WERI-Rb-1 (cell line): ENCODE results near the gene FZD10.

Source experiments
- DNase-seq: peaks from one replicate; pipeline ENCODE4 v3.0.0-alpha.2; 2020
- H3K27ac ChIP-seq: fragments of 250-450 bp; sonication (Bioruptor Pico); 2 replicates; pipeline ENCODE4 v1.5.1; 2020; ENCODE audit warnings: mild to moderate bottlenecking, moderate library complexity
- H3K27me3 ChIP-seq: fragments of 250-450 bp; sonication (Bioruptor Pico); 2 replicates; pipeline ENCODE4 v1.5.1; 2021; ENCODE audit warnings: mild to moderate bottlenecking, low read depth, moderate library complexity; ENCODE audit not compliant: insufficient read depth, severe bottlenecking
- H3K36me3 ChIP-seq: fragments of 250-450 bp; sonication (Bioruptor Pico); 2 replicates; pipeline ENCODE4 v1.5.1; 2020; ENCODE audit warnings: mild to moderate bottlenecking, moderate library complexity
- H3K4me3 ChIP-seq: 2 replicates; pipeline ENCODE4 v1.5.1; 2011; ENCODE audit warnings: low read depth, mild to moderate bottlenecking, control low read depth, low read length
- H3K9me3 ChIP-seq: fragments of 250-450 bp; sonication (Bioruptor Pico); 2 replicates; pipeline ENCODE4 v1.5.1; 2021; ENCODE audit warnings: mild to moderate bottlenecking, moderate library complexity; ENCODE audit not compliant: severe bottlenecking
- TF ChIP-seq, protein P1 (sequence below): IDR thresholded peaks from 2 replicates; pipeline ENCODE4 v1.5.1; 2011; ENCODE audit warnings: low read depth, mild to moderate bottlenecking, control low read depth, inconsistent platforms, low read length

The FZD10 gene

DNA sequence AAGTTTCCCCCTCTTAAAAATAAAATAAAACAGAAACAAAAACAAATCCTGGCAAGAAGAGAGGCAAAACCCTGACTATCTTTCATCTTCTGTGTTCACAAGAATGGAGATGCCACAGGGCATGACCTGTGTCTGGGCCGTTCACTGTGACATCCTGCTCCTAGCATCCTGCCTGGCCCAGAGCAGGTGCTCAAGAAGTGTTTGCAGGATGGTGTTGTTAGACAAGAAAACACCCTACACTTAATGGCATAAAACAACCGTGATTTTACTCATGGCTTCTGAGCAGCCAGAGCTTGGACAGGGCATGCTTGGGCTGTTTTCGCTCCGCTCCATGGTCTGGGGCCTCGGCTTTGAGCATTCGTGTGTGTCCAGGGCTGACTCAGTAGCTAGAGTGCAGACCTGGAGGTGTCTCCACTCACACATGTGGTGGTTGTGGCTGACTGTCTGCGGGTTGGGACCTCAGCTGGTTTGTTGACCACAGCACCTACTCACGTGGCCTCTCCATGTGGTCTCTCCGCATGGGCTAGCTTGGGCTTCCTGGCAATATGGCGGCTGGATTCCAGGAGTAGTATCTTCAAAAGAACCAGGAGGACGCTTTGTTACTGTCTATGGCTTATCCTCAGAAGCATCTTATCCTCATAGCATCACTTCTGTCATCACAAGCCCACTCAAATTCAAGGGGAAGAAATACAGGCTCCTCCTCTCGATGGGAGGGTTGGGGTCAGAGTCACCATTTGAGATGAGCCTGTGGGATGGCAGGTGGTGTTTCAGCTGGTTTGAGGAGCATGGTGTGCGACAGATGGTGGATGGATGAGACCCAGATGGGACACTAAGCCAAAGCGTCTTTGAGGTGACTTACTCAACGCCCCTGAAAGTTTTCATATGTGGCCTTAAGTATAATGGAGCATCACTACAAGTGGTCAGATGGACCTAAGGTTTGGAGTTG is 33.2 kb upstream of the FZD10 start:
- TF ChIP-seq, protein P1, sequence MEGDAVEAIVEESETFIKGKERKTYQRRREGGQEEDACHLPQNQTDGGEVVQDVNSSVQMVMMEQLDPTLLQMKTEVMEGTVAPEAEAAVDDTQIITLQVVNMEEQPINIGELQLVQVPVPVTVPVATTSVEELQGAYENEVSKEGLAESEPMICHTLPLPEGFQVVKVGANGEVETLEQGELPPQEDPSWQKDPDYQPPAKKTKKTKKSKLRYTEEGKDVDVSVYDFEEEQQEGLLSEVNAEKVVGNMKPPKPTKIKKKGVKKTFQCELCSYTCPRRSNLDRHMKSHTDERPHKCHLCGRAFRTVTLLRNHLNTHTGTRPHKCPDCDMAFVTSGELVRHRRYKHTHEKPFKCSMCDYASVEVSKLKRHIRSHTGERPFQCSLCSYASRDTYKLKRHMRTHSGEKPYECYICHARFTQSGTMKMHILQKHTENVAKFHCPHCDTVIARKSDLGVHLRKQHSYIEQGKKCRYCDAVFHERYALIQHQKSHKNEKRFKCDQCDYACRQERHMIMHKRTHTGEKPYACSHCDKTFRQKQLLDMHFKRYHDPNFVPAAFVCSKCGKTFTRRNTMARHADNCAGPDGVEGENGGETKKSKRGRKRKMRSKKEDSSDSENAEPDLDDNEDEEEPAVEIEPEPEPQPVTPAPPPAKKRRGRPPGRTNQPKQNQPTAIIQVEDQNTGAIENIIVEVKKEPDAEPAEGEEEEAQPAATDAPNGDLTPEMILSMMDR: no peak
- H3K9me3 ChIP-seq: peaks cover 7% of the 10 kb centered on the region
- no peaks in the 10 kb centered on the region for H3K36me3 ChIP-seq
- peak overlapping the region; percentile 28; the same call in 1 of the 2 replicates for H3K27ac ChIP-seq
- no peak overlapping the region for H3K4me3 ChIP-seq
- peak; percentile 68 for DNase-seq
- no peaks in the 10 kb centered on the region for H3K27me3 ChIP-seq

DNA sequence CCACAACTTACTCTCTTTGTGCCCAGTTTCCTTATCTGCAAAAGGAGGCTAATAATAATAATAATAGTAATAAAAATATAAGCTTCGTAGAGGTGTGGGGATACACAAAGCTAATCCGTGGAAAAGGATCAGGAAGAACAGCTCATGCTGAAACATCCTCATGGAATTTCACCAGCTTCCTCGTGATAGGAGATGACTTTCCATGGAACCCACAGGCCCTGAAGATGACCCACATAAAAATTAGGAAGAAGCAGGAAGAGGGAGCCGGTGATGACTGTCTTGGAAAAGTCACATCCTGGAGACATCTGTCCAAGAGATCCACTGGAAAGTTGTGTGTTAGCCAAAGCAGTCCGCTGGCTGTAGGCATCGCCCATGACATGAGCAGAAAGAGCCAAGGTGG is 31.9 kb upstream of the FZD10 start:
- TF ChIP-seq, protein P1: no peak
- no peak overlapping the region for H3K4me3 ChIP-seq
- no peaks in the 10 kb centered on the region for H3K27me3 ChIP-seq
- no peak overlapping the region for H3K27ac ChIP-seq
- peaks cover 7% of the 10 kb centered on the region for H3K9me3 ChIP-seq
- no peak for DNase-seq
- no peaks in the 10 kb centered on the region for H3K36me3 ChIP-seq

DNA sequence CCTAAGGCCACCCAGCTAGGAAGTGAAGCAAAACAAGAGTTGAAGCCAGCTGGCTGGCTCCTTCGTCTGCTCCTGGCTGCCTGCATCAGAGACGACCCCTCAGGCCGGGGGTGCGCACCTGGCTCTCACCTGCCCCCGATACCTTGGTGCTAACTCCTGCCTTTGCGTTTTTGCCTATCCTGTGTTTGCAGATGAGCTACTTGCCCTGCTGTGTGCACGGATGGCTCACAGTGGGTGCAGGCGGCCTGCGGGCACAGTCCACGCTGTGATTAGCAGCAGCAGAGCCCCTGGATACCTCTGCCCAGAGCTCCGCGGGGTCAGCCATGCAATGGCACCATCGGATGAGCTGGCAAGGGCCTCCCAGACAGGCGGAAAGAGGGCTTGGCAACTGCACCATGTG is 31.2 kb upstream of the FZD10 start:
- Histone ChIP-seq H3K36me3 (no peaks in the 10 kb centered on the region), H3K27ac (no peak overlapping the region), H3K4me3 (no peak overlapping the region), H3K9me3 (peaks cover 7% of the 10 kb centered on the region), H3K27me3 (no peaks in the 10 kb centered on the region)
- TF ChIP-seq, protein P1: no peak
- DNase-seq: no peak

DNA sequence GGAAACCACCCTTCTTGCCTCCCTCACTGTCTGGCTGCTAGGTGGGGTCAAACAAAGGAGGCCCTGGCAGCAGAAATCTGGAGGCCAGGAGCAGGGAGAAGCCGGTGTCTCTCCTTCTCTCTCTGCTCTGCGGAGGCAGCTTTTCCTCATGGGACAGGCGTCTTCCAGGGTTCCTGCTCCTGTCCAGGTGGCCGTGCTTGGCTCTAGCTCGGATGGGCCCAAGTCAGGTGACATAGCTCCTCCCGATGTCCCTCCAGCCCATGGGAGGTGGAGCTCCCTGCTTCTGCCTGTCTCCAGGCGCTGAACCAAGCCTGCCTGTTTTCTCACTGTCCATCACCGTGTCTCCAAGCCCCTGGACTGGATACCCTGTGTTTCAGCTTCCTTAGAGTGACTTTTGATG is 30.5 kb upstream of the FZD10 start:
- H3K9me3 ChIP-seq: peaks cover 7% of the 10 kb centered on the region
- H3K27ac ChIP-seq: peak overlapping the region; percentile 43
- TF ChIP-seq, protein P1: no peak
- no peaks in the 10 kb centered on the region for H3K36me3 ChIP-seq
- no peaks in the 10 kb centered on the region for H3K27me3 ChIP-seq
- no peak overlapping the region for H3K4me3 ChIP-seq
- DNase-seq: peak; percentile 67

DNA sequence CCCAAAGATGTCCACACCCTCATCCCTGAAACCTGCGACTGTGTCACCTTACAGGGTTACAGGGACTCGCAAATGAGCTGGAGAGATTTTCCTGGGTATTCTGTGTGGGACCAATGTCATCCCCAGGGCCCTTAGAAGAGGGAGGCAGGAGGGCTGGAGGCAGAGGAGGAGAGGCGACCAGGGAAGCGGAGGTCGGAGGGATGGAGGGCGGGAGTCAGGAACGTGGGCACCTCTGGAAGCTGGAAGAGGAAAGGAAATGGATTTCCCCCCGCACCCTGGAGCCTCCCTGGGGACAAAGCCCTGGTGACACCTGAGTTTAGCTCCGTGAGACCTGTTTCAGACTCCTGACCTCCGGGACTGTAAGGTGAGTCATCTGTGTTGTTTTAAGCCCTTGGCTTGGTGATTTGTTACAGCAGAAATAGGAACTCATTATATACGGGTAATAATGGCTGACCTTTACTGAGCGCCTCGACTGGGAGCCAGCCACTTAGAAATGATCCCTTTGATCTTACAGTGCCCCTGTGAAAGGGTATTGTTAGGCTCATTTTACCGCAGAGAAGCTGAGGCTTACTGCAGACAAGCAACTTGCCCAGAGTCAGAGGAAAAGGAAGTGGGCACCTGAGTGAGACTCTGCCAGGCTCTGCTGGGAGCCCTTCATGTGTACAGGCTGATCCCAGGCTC is 29.3 kb upstream of the FZD10 start:
- Histone ChIP-seq H3K4me3 (no peak overlapping the region), H3K36me3 (no peaks in the 10 kb centered on the region), H3K9me3 (peaks cover 7% of the 10 kb centered on the region), H3K27ac (0 out of 2 replicates have a peak overlapping the region, but pooled peaks have one; percentile 43), H3K27me3 (no peaks in the 10 kb centered on the region)
- TF ChIP-seq, protein P1: no peak
- no peak for DNase-seq
